ENCODE measurements around the gene ALDH1L1. TPM values are rescaled to one million over a fixed set of nuclear protein-coding genes. Genes with fewer than 3 reads are reported as not detected.

Gene ALDH1L1
- total and polyA plus RNA-seq, 2 of the 8 experiments (the other 6 are each of a cell fraction or from before 2014, with no cell fraction given), result 0.98 to 1.6 TPM

GRCh38 chr3:126065876-126066275 is 114.5 kb downstream of the ALDH1L1 start:
- Histone ChIP-seq H4K91ac (replicated peaks; ENCODE audit: insufficient read length, low read length) (no peak overlapping the region), H3K9me3 (ENCODE audit: insufficient read depth in 2 of 2, low read depth in 1 of 2, low read length in 1 of 2) (no peaks in the 10 kb centered on the region), H4K8ac (ENCODE audit: extremely low read depth, insufficient read depth, low read length) (no peak overlapping the region), H2BK12ac (ENCODE audit: low read depth, low read length) (no peak overlapping the region), H3K4ac (replicated peaks; ENCODE audit: insufficient read length, low read depth, low read length) (no peak overlapping the region), H2BK5ac (ENCODE audit: low read depth, low read length) (no peak overlapping the region), H3K23me2 (ENCODE audit: low read depth, low read length) (no peaks in the 10 kb centered on the region), H3K9ac (replicated peaks in 1 of 4; ENCODE audit: extremely low read depth in 1 of 4, low read depth in 3 of 4, low read length in 3 of 4) (no peak overlapping the region), H2AK5ac (ENCODE audit: low read depth, low read length) (no peak overlapping the region), H3K14ac (ENCODE audit: insufficient read length) (no peak overlapping the region), H3K4me3 (ENCODE audit: extremely low read depth in 1 of 4, insufficient read depth in 2 of 4, low read depth in 3 of 4, low read length in 4 of 4) (no peak overlapping the region), H3K23ac (ENCODE audit: insufficient read length) (no peak overlapping the region), H3K27me3 (replicated peaks in 1 of 4; ENCODE audit: control insufficient read depth in 3 of 4, extremely low read depth in 1 of 4, insufficient read depth in 3 of 4, low read length in 3 of 4) (no peaks in the 10 kb centered on the region), H3K79me1 (ENCODE audit: low read depth, low read length) (no peaks in the 10 kb centered on the region; the same call in 1 of the 2 replicates), H3K4me2 (ENCODE audit: insufficient read depth in 1 of 2, low read depth in 2 of 2, low read length in 2 of 2) (no peak overlapping the region), H2BK120ac (replicated peaks; ENCODE audit: low read depth, low read length) (no peak overlapping the region), H3K27ac (ENCODE audit: low read depth, low read length) (no peak overlapping the region), H3K4me1 (replicated peaks in 1 of 4; ENCODE audit: control insufficient read depth in 3 of 4, insufficient read depth in 4 of 4, low read length in 3 of 4) (no peaks in the 10 kb centered on the region), H2AFZ (ENCODE audit: low read length) (no peak overlapping the region), H3K18ac (ENCODE audit: extremely low read depth, low read length) (no peak overlapping the region), H4K5ac (ENCODE audit: insufficient read length, low read depth, low read length) (no peak overlapping the region), H2BK20ac (ENCODE audit: low read length) (no peak overlapping the region), H3K36me3 (ENCODE audit: control insufficient read depth in 2 of 4, insufficient read depth in 4 of 4, low read length in 3 of 4) (no peaks in the 10 kb centered on the region), H3K56ac (replicated peaks; ENCODE audit: insufficient read length, low read depth, low read length) (no peak overlapping the region), H2BK15ac (ENCODE audit: low read length) (no peak overlapping the region), H4K20me1 (replicated peaks in 1 of 2; ENCODE audit: control insufficient read depth in 1 of 2, insufficient read depth in 2 of 2, low read length in 2 of 2) (peaks cover 0 to 2% of the 10 kb centered on the region in 2 experiments), H3K79me2 (ENCODE audit: control insufficient read depth in 1 of 2, insufficient read depth in 2 of 2, low read length in 2 of 2) (no peaks in the 10 kb centered on the region)
- ChIA-PET POLR2A (ENCODE audit: partially characterized antibody) (interaction anchor here (1.6 kb wide), 1 partner anchor 8 kb away, joined by 3 read pairs; no protein-coding TSS in a partner anchor), CTCF (ENCODE audit: partially characterized antibody) (interaction anchor here (1.4 to 1.6 kb wide), 2 partner anchors 13 to 16 kb away, joined by 3 to 5 read pairs; no protein-coding TSS in a partner anchor)
- DNase-seq (ENCODE audit: low read depth in 1 of 2, low spot score in 2 of 2), result no peak
- FAIRE-seq, result no peak
- WGBS, 2 experiments (ENCODE audit: extremely low coverage in 1 of 2, insufficient coverage in 1 of 2, insufficient read length in 1 of 2, insufficient replicate concordance in 2 of 2, low coverage in 1 of 2, low lambda C conversion rate in 2 of 2, missing lambda C conversion rate in 1 of 2), result 88% methylated on average over 3 of the region's 3 CpGs; no CpG with 5 or more reads in 1 of the 2 experiments
- TF ChIP-seq ATF2 (IDR thresholded peaks at IDR 0.05; ENCODE audit: low read length) (no peak), SIRT6 (IDR thresholded peaks at IDR 0.05; ENCODE audit: low read length) (no peak), HDAC6 (IDR thresholded peaks at IDR 0.05; ENCODE audit: low read depth, low read length) (no peak), CHD1 (IDR thresholded peaks at IDR 0.05; ENCODE audit: low read depth, low read length) (no peak), GABPA (IDR thresholded peaks at IDR 0.05; ENCODE audit: borderline replicate concordance, insufficient read depth, low read length) (no peak), RNF2 (IDR thresholded peaks at IDR 0.05; ENCODE audit: borderline replicate concordance, low read depth, low read length, missing control alignments, poor library complexity, severe bottlenecking) (no peak), EZH2 (IDR thresholded peaks at IDR 0.05; ENCODE audit: low read depth, low read length, severe bottlenecking) (no peak), SIX5 (IDR thresholded peaks at IDR 0.05; ENCODE audit: low read depth, low read length) (no peak), JUN (IDR thresholded peaks at IDR 0.05; ENCODE audit: low read depth, low read length) (no peak), CHD2 (IDR thresholded peaks at IDR 0.05; ENCODE audit: low read length) (no peak), EGR1 (IDR thresholded peaks at IDR 0.05; ENCODE audit: borderline replicate concordance, low read depth, low read length) (no peak), KDM5A (IDR thresholded peaks at IDR 0.05; ENCODE audit: low read length) (no peak)
